Measurements from ENCODE around the gene TMEM81.

- TF ChIP-seq CTCF (conservative IDR thresholded peaks at IDR 0.05 in 1 of 2, IDR thresholded peaks at IDR 0.05 in 1 of 2; ENCODE audit: low read depth in 1 of 2, low read length in 2 of 2): no peak
- no peak for TF ChIP-seq EZH2 (IDR thresholded peaks at IDR 0.05; ENCODE audit: low read length, missing control alignments)
These were observed 21.4 kb downstream of the TMEM81 start for GRCh38 chr1:205062895-205063294.

All from fibroblast of lung (primary cell).